Measurements from ENCODE around the gene HSD17B2.

The HSD17B2 gene

GRCh38 chr16:82023206-82023605, 11.8 kb upstream of the HSD17B2 start:
- Histone ChIP-seq H3K9ac (ENCODE audit: low read length) (no peak overlapping the region), H3K4me3 (ENCODE audit: low read depth in 1 of 2, low read length in 2 of 2) (no peak overlapping the region), H3K4me1 (ENCODE audit: insufficient read depth, low read length) (no peaks in the 10 kb centered on the region), H3K9me3 (ENCODE audit: low read length) (no peaks in the 10 kb centered on the region), H3K27me3 (ENCODE audit: control insufficient read depth in 1 of 2, insufficient read depth in 2 of 2, low read length in 2 of 2) (no peaks in the 10 kb centered on the region), H3K27ac (ENCODE audit: low read depth, low read length) (no peak overlapping the region), H3K36me3 (ENCODE audit: insufficient read depth, low read length) (no peaks in the 10 kb centered on the region)

- H3K27ac ChIP-seq (ENCODE audit: low read depth, low read length) = no peak overlapping the region
- H3K9me3 ChIP-seq (ENCODE audit: low read length) = no peaks in the 10 kb centered on the region
- no peaks in the 10 kb centered on the region for H3K36me3 ChIP-seq (ENCODE audit: insufficient read depth, low read length)
- H3K27me3 ChIP-seq (ENCODE audit: control insufficient read depth in 1 of 2, insufficient read depth in 2 of 2, low read length in 2 of 2) = no peaks in the 10 kb centered on the region
- no peak overlapping the region for H3K9ac ChIP-seq (ENCODE audit: low read length)
- no peak overlapping the region for H3K4me3 ChIP-seq (ENCODE audit: low read depth in 1 of 2, low read length in 2 of 2)
- H3K4me1 ChIP-seq (ENCODE audit: insufficient read depth, low read length) = no peaks in the 10 kb centered on the region
Observed at GRCh38 chr16:82024316-82024715, 10.7 kb upstream of the HSD17B2 start.

DNA sequence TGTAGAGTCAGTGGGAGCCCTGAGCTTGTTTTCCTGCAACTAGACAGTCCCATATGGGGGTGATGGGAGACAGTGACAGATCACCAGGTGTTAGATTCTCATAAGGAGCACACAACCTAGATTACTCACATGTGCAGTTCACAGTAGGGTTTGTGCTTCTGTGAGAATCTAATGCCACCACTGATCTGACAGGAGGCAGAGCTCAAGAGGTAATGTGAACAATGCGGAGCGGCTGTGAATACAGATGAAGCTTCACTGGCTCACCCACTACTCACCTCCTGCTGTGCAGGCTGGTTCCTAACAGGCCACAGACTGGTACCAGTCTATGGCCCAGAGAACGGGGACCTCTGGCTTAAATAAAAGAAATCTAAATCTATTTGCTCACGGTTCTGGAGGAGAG, 10.2 kb upstream of the HSD17B2 start:
- Histone ChIP-seq H3K9me3 (ENCODE audit: low read length) (no peaks in the 10 kb centered on the region), H3K36me3 (ENCODE audit: insufficient read depth, low read length) (no peaks in the 10 kb centered on the region), H3K27ac (ENCODE audit: low read depth, low read length) (no peak overlapping the region), H3K4me1 (ENCODE audit: insufficient read depth, low read length) (no peaks in the 10 kb centered on the region), H3K4me3 (ENCODE audit: low read depth in 1 of 2, low read length in 2 of 2) (no peak overlapping the region), H3K27me3 (ENCODE audit: control insufficient read depth in 1 of 2, insufficient read depth in 2 of 2, low read length in 2 of 2) (no peaks in the 10 kb centered on the region), H3K9ac (ENCODE audit: low read length) (no peak overlapping the region)

DNA sequence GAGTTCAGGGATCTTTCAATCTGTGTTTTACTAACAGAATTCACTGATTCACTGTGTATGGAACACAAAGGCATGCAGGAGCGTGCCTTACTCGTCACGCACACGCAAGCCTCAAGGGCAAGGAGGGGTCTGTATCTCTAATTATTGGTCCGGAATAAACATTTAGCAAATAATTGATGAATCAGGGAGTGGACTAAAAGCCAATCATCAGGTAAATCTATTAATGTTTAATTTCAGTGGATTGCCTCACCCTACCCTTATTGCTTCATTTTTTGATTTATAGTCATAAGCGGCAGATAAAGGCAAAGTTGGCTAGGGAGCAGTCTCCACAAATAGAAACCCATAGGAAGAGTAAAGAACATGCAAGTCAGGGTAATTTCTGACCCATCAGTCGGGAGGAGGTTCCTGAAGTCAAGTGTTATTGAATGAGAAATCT, 7.4 kb upstream of the HSD17B2 start:
- Histone ChIP-seq H3K9me3 (ENCODE audit: low read length) (no peaks in the 10 kb centered on the region), H3K27ac (ENCODE audit: low read depth, low read length) (no peak overlapping the region)

GRCh38 chr16:82031116-82032084, 3.7 kb upstream of the HSD17B2 start:
- Histone ChIP-seq H3K27ac (ENCODE audit: low read depth, low read length) (no peak overlapping the region), H3K27me3 (ENCODE audit: control insufficient read depth in 1 of 2, insufficient read depth in 2 of 2, low read length in 2 of 2) (no peaks in the 10 kb centered on the region), H3K9ac (ENCODE audit: low read length) (no peak overlapping the region), H3K36me3 (ENCODE audit: insufficient read depth, low read length) (no peaks in the 10 kb centered on the region), H3K9me3 (ENCODE audit: low read length) (no peaks in the 10 kb centered on the region), H3K4me3 (ENCODE audit: low read depth in 1 of 2, low read length in 2 of 2) (no peak overlapping the region), H3K4me1 (ENCODE audit: insufficient read depth, low read length) (no peaks in the 10 kb centered on the region)

More for the DNA sequence above, 7.4 kb upstream of the HSD17B2 start:
- Histone ChIP-seq H3K4me1 (ENCODE audit: insufficient read depth, low read length) (no peaks in the 10 kb centered on the region), H3K4me3 (ENCODE audit: low read depth in 1 of 2, low read length in 2 of 2) (no peak overlapping the region), H3K9ac (ENCODE audit: low read length) (no peak overlapping the region), H3K27me3 (ENCODE audit: control insufficient read depth in 1 of 2, insufficient read depth in 2 of 2, low read length in 2 of 2) (no peaks in the 10 kb centered on the region), H3K36me3 (ENCODE audit: insufficient read depth, low read length) (no peaks in the 10 kb centered on the region)

DNA sequence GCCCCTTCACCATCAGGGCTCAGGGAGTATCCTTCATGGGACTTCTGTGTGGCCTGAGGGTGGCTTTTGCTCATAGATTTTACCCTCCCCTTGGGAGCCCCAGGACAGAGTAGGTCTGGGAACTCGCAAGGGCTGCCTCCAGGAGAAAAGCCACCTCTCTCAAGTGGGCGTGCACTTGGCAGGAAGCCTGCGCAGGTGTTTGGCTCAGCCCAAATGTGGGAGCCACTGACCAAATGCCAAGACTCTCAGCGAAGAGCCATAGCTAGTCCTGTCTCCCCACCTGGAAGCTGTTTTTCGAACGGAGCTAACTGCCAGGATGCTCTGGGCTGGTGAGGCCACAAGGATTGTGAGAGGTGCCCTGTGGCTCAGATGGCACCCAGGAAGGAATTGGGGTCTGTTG, 2.0 kb upstream of the HSD17B2 start:
- H3K4me3 ChIP-seq (ENCODE audit: low read depth in 1 of 2, low read length in 2 of 2) = no peak overlapping the region

GRCh38 chr16:82033683-82034300, 1.3 kb upstream of the HSD17B2 start:
- H3K27me3 ChIP-seq (ENCODE audit: control insufficient read depth in 1 of 2, insufficient read depth in 2 of 2, low read length in 2 of 2) = no peaks in the 10 kb centered on the region
- H3K27ac ChIP-seq (ENCODE audit: low read depth, low read length) = no peak overlapping the region
- H3K4me1 ChIP-seq (ENCODE audit: insufficient read depth, low read length) = no peaks in the 10 kb centered on the region
- no peak overlapping the region for H3K9ac ChIP-seq (ENCODE audit: low read length)
- no peak overlapping the region for H3K4me3 ChIP-seq (ENCODE audit: low read depth in 1 of 2, low read length in 2 of 2)
- H3K36me3 ChIP-seq (ENCODE audit: insufficient read depth, low read length) = no peaks in the 10 kb centered on the region
- H3K9me3 ChIP-seq (ENCODE audit: low read length) = no peaks in the 10 kb centered on the region

More for the DNA sequence above, 2.0 kb upstream of the HSD17B2 start:
- H3K27me3 ChIP-seq (ENCODE audit: control insufficient read depth in 1 of 2, insufficient read depth in 2 of 2, low read length in 2 of 2) = no peaks in the 10 kb centered on the region
- H3K36me3 ChIP-seq (ENCODE audit: insufficient read depth, low read length) = no peaks in the 10 kb centered on the region
- no peak overlapping the region for H3K27ac ChIP-seq (ENCODE audit: low read depth, low read length)
- no peaks in the 10 kb centered on the region for H3K4me1 ChIP-seq (ENCODE audit: insufficient read depth, low read length)
- no peaks in the 10 kb centered on the region for H3K9me3 ChIP-seq (ENCODE audit: low read length)
- no peak overlapping the region for H3K9ac ChIP-seq (ENCODE audit: low read length)

- no peak overlapping the region for H3K9ac ChIP-seq (ENCODE audit: low read length)
- H3K4me1 ChIP-seq (ENCODE audit: insufficient read depth, low read length) = no peaks in the 10 kb centered on the region
- no peaks in the 10 kb centered on the region for H3K27me3 ChIP-seq (ENCODE audit: control insufficient read depth in 1 of 2, insufficient read depth in 2 of 2, low read length in 2 of 2)
- no peak overlapping the region for H3K27ac ChIP-seq (ENCODE audit: low read depth, low read length)
- no peaks in the 10 kb centered on the region for H3K9me3 ChIP-seq (ENCODE audit: low read length)
- no peak overlapping the region for H3K4me3 ChIP-seq (ENCODE audit: low read depth in 1 of 2, low read length in 2 of 2)
- no peaks in the 10 kb centered on the region for H3K36me3 ChIP-seq (ENCODE audit: insufficient read depth, low read length)
Observed at GRCh38 chr16:82037251-82037650, 2.2 kb downstream of the HSD17B2 start.

DNA sequence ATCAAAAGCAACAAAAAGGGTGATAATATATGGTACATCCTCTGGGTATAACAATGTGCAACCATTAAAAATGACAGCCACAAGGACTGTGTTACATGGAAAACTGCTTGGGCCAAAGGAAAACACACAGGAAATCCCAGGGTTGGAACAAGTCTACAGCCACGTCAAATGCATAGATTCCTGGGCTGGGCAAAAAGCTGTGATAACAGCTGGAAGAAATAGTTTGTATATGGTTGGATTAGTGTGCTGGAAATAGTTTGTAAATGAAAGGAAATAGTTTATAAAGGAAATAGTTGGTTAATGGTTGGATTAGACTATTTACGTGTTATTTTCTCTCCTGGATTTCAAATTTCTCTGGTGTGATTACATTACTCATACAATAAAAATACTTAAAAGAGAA, 2.6 kb downstream of the HSD17B2 start:
- Histone ChIP-seq H3K27me3 (ENCODE audit: control insufficient read depth in 1 of 2, insufficient read depth in 2 of 2, low read length in 2 of 2) (no peaks in the 10 kb centered on the region), H3K4me3 (ENCODE audit: low read depth in 1 of 2, low read length in 2 of 2) (no peak overlapping the region), H3K9me3 (ENCODE audit: low read length) (no peaks in the 10 kb centered on the region), H3K36me3 (ENCODE audit: insufficient read depth, low read length) (no peaks in the 10 kb centered on the region), H3K27ac (ENCODE audit: low read depth, low read length) (no peak overlapping the region), H3K4me1 (ENCODE audit: insufficient read depth, low read length) (no peaks in the 10 kb centered on the region), H3K9ac (ENCODE audit: low read length) (no peak overlapping the region)

GRCh38 chr16:82040296-82040695, 5.2 kb downstream of the HSD17B2 start:
- no peaks in the 10 kb centered on the region for H3K4me1 ChIP-seq (ENCODE audit: insufficient read depth, low read length)
- H3K36me3 ChIP-seq (ENCODE audit: insufficient read depth, low read length) = no peaks in the 10 kb centered on the region
- H3K9me3 ChIP-seq (ENCODE audit: low read length) = no peaks in the 10 kb centered on the region
- H3K9ac ChIP-seq (ENCODE audit: low read length) = no peak overlapping the region
- H3K4me3 ChIP-seq (ENCODE audit: low read depth in 1 of 2, low read length in 2 of 2) = no peak overlapping the region
- H3K27me3 ChIP-seq (ENCODE audit: control insufficient read depth in 1 of 2, insufficient read depth in 2 of 2, low read length in 2 of 2) = no peaks in the 10 kb centered on the region
- no peak overlapping the region for H3K27ac ChIP-seq (ENCODE audit: low read depth, low read length)

GRCh38 chr16:82041542-82041941, 6.5 kb downstream of the HSD17B2 start:
- Histone ChIP-seq H3K4me3 (ENCODE audit: low read depth in 1 of 2, low read length in 2 of 2) (no peak overlapping the region), H3K27ac (ENCODE audit: low read depth, low read length) (no peak overlapping the region), H3K9me3 (ENCODE audit: low read length) (no peaks in the 10 kb centered on the region), H3K9ac (ENCODE audit: low read length) (no peak overlapping the region), H3K4me1 (ENCODE audit: insufficient read depth, low read length) (no peaks in the 10 kb centered on the region), H3K36me3 (ENCODE audit: insufficient read depth, low read length) (no peaks in the 10 kb centered on the region), H3K27me3 (ENCODE audit: control insufficient read depth in 1 of 2, insufficient read depth in 2 of 2, low read length in 2 of 2) (no peaks in the 10 kb centered on the region)

All from muscle layer of colon (tissue), 2 donors.